SH-SY5Y (cell line): Measurements from ENCODE around the gene MYL12B.

Experiments
- GATA2 ChIP-seq: IDR thresholded peaks from 2 replicates; pipeline ENCODE4 v1.6.1; 2011; ENCODE audit warnings: mild to moderate bottlenecking, low read depth, low read length
- GATA3 ChIP-seq: IDR thresholded peaks from 2 replicates; pipeline ENCODE4 v1.6.1; 2011; ENCODE audit warnings: low read depth, mild to moderate bottlenecking, low read length, moderate library complexity

GRCh38 chr18:3252843-3253242 lies 9.1 kb upstream of the MYL12B start:
- TF ChIP-seq GATA2 (no peak), GATA3 (no peak)
